Sigmoid colon (tissue), 7 donors: ENCODE measurements around the gene PEX5L. TPM values are rescaled to one million over a fixed set of nuclear protein-coding genes. Genes with fewer than 3 reads are reported as not detected.

ENCODE experiments used
- DNase-seq: peaks from one replicate; pipeline ENCODE4 v3.0.0-alpha.2; 2019
- H3K27ac ChIP-seq, 4 donors: fragments of 200-600 bp; sonication (generic); one replicate each; pipeline ENCODE4 v1.5.1; 2016 to 2019; ENCODE audit warnings: mild to moderate bottlenecking in 1 of 4
- H3K27me3 ChIP-seq, 3 donors: fragments of 200-600 bp; sonication (generic); one replicate each; pipeline ENCODE4 v1.5.1; 2019; ENCODE audit warnings: mild to moderate bottlenecking in 1 of 3
- H3K36me3 ChIP-seq, 4 donors: fragments of 200-600 bp; sonication (generic); one replicate each; pipeline ENCODE4 v1.5.1; 2016 to 2019
- H3K4me1 ChIP-seq, 4 donors: fragments of 200-600 bp; sonication (generic); one replicate each; pipeline ENCODE4 v1.5.1; 2017 to 2019
- H3K4me3 ChIP-seq, 4 donors: fragments of 200-600 bp; sonication (generic); one replicate each; pipeline ENCODE4 v1.5.1; 2017 to 2019; ENCODE audit warnings: mild to moderate bottlenecking in 2 of 4, moderate library complexity in 1 of 4
- H3K9me3 ChIP-seq, 4 donors: fragments of 200-600 bp in 3 of 4; sonication (generic) in 3 of 4; one replicate each; pipeline versions ENCODE4 v1.5.1 to v1.6.1; 2013 to 2019
- CTCF ChIP-seq, 4 experiments: fragments of 450-650 bp in 3 of 4; fragments of 200-600 bp in 1 of 4; IDR thresholded peaks; one replicate each; pipeline ENCODE4 v1.5.1; 2016 to 2019; ENCODE audit warnings: antibody characterized with exemption in 4 of 4, mild to moderate bottlenecking in 3 of 4, moderate library complexity in 2 of 4
- EP300 ChIP-seq, 4 donors: sonication (generic); formaldehyde crosslinking; IDR thresholded peaks; one replicate each; pipeline ENCODE4 v1.6.1; 2017; ENCODE audit warnings: antibody characterized with exemption in 4 of 4
- POLR2A ChIP-seq, 2 donors: fragments of 450-650 bp; IDR thresholded peaks; one replicate each; pipeline ENCODE4 v1.6.1; 2016; ENCODE audit warnings: antibody characterized with exemption in 2 of 2, mild to moderate bottlenecking in 2 of 2, moderate library complexity in 2 of 2
- POLR2AphosphoS5 ChIP-seq, 4 donors: sonication (generic); formaldehyde crosslinking; IDR thresholded peaks; one replicate each; pipeline ENCODE4 v1.6.1; 2017; ENCODE audit warnings: antibody characterized with exemption in 4 of 4
- WGBS, 2 donors: extraction: QIAGEN DNeasy Blood & Tissue Kit; methylation state at CpG; one replicate each; pipeline ENCODE4 v1.1.7; 2013; 5-methylcytosine and 5-hydroxymethylcytosine counted together
- intact Hi-C: fragments of 100-400 bp; cut with DNase I; formaldehyde crosslinking; loops from one replicate; pipeline ENCODE4 v1.15.1; 2023
- polyA plus RNA-seq, 3 donors: library from polyadenylated mRNA; stranded (reverse); fragments of 200-250 nt; gene quantifications; one replicate each; pipeline ENCODE4 v1.2.3, GENCODE V29; 2013
- total RNA-seq, 4 donors: library from RNA; depleted of rRNA; stranded (reverse); fragments of >200 nt; gene quantifications; one replicate each; pipeline ENCODE4 v1.1.0, GENCODE V29; 2016
- donor health status: healthy with polysubstance abuse.
- donor health status: Bipolar disorder and iron deficiency.
- donor health status: healthy.

PEX5L gene
- total and polyA plus RNA-seq, 7 donors: 0.12 to 2.4 (median 0.32) TPM; not detected in 3

- TF ChIP-seq CTCF (IDR thresholded peaks at IDR 0.05): no peak
- no peak for TF ChIP-seq POLR2AphosphoS5 (IDR thresholded peaks at IDR 0.05)
- TF ChIP-seq EP300 (IDR thresholded peaks at IDR 0.05): no peak
- no peak for TF ChIP-seq POLR2A (IDR thresholded peaks at IDR 0.05)
- Histone ChIP-seq H3K4me3 (no peak overlapping the region), H3K27me3 (no peaks in the 10 kb centered on the region), H3K36me3 (no peaks in the 10 kb centered on the region), H3K4me1 (no peaks in the 10 kb centered on the region), H3K27ac (no peak overlapping the region), H3K9me3 (no peaks in the 10 kb centered on the region)
- WGBS, 2 donors: 50 to 71% methylated on average over 2 of the region's 2 CpGs
- DNase-seq: no peak
- intact Hi-C loops: no loop called here
Observed at GRCh38 chr3:179969525-179969924, 67.2 kb downstream of the PEX5L start.

GRCh38 chr3:179967622-179968021 lies 69.1 kb downstream of the PEX5L start:
- no peaks in the 10 kb centered on the region for H3K36me3 ChIP-seq
- DNase-seq: no peak
- intact Hi-C loops: no loop called here
- no peaks in the 10 kb centered on the region for H3K4me1 ChIP-seq
- no peaks in the 10 kb centered on the region for H3K9me3 ChIP-seq
- H3K27ac ChIP-seq: no peak overlapping the region
- no peak for TF ChIP-seq EP300 (IDR thresholded peaks at IDR 0.05)
- TF ChIP-seq POLR2AphosphoS5 (IDR thresholded peaks at IDR 0.05): no peak
- TF ChIP-seq POLR2A (IDR thresholded peaks at IDR 0.05): no peak
- TF ChIP-seq CTCF (IDR thresholded peaks at IDR 0.05): no peak
- WGBS, 2 donors: 60 to 70% methylated on average over 4 of the region's 4 CpGs
- H3K4me3 ChIP-seq: no peak overlapping the region
- H3K27me3 ChIP-seq: no peaks in the 10 kb centered on the region

- TF ChIP-seq POLR2AphosphoS5 (IDR thresholded peaks at IDR 0.05): no peak
- no peak for TF ChIP-seq POLR2A (IDR thresholded peaks at IDR 0.05)
- no peak for TF ChIP-seq CTCF (IDR thresholded peaks at IDR 0.05)
- TF ChIP-seq EP300 (IDR thresholded peaks at IDR 0.05): no peak
- Histone ChIP-seq H3K4me1 (no peaks in the 10 kb centered on the region), H3K27me3 (peaks cover 0 to 4% (median 0%) of the 10 kb centered on the region in 3 donors), H3K36me3 (no peaks in the 10 kb centered on the region), H3K4me3 (no peak overlapping the region), H3K27ac (no peak overlapping the region), H3K9me3 (no peaks in the 10 kb centered on the region)
- 23 to 69% methylated on average over 3 of the region's 3 CpGs for WGBS, 2 donors
- no peak for DNase-seq
- intact Hi-C loops: no loop called here
Observed at GRCh38 chr3:179964890-179965289, 71.8 kb downstream of the PEX5L start.

GRCh38 chr3:179962629-179963387 lies 73.9 kb downstream of the PEX5L start:
- WGBS, 2 donors: 81 to 88% methylated on average over 1 of the region's 1 CpG
- no peaks in the 10 kb centered on the region for H3K9me3 ChIP-seq

More at GRCh38 chr3:179962629-179963387, 73.9 kb downstream of the PEX5L start:
- Histone ChIP-seq H3K4me1 (no peaks in the 10 kb centered on the region), H3K27me3 (peaks cover 0 to 4% (median 0%) of the 10 kb centered on the region in 3 donors), H3K4me3 (no peak overlapping the region), H3K36me3 (no peaks in the 10 kb centered on the region), H3K27ac (no peak overlapping the region)
- TF ChIP-seq CTCF (IDR thresholded peaks at IDR 0.05): no peak
- no peak for TF ChIP-seq POLR2AphosphoS5 (IDR thresholded peaks at IDR 0.05)
- no peak for TF ChIP-seq POLR2A (IDR thresholded peaks at IDR 0.05)
- no peak for TF ChIP-seq EP300 (IDR thresholded peaks at IDR 0.05)
- no peak for DNase-seq
- intact Hi-C loops: no loop called here
